Type B pancreatic cell (in vitro differentiated cells): ENCODE results near the gene GNA12. TPM values are rescaled to one million over a fixed set of nuclear protein-coding genes. Genes with fewer than 3 reads are reported as not detected.

Experiments
- DNase-seq: peaks from one replicate; pipeline ENCODE4 v3.0.0; 2021; ENCODE audit warnings: mixed read lengths; ENCODE audit not compliant: unreplicated experiment; ENCODE audit errors: extremely low spot score
- H3K27ac Mint-ChIP-seq: 2 replicates; pipeline ENCODE4 v1.8.0; 2021; ENCODE audit warnings: mild to moderate bottlenecking, mixed read lengths
- H3K27me3 Mint-ChIP-seq: 2 replicates; pipeline ENCODE4 v1.8.0; 2021; ENCODE audit warnings: mixed read lengths
- H3K36me3 Mint-ChIP-seq: 2 replicates; pipeline ENCODE4 v1.8.0; 2021; ENCODE audit warnings: mixed read lengths
- H3K4me1 Mint-ChIP-seq: one replicate; pipeline ENCODE4 v1.8.0; 2021; ENCODE audit warnings: mixed read lengths; ENCODE audit not compliant: unreplicated experiment
- H3K4me3 Mint-ChIP-seq: 2 replicates; pipeline ENCODE4 v1.8.0; 2021; ENCODE audit warnings: mild to moderate bottlenecking, mixed read lengths
- H3K9me3 Mint-ChIP-seq: 2 replicates; pipeline ENCODE4 v1.8.0; 2021; ENCODE audit warnings: mixed read lengths
- total RNA-seq: library from RNA; stranded (reverse); gene quantifications from 2 replicates; pipeline ENCODE4 v1.2.1, GENCODE V29; 2021; ENCODE audit warnings: low replicate concordance
- TF ChIP-seq, protein P1 (sequence below): fragments of 200-600 bp; sonication (generic); conservative IDR thresholded peaks from 2 replicates; pipeline ENCODE4 v1.5.0; 2021; ENCODE audit warnings: antibody characterized with exemption, mild to moderate bottlenecking

Gene GNA12
- total RNA-seq, 1 donor from 2014 or later = 46.2 TPM

DNA sequence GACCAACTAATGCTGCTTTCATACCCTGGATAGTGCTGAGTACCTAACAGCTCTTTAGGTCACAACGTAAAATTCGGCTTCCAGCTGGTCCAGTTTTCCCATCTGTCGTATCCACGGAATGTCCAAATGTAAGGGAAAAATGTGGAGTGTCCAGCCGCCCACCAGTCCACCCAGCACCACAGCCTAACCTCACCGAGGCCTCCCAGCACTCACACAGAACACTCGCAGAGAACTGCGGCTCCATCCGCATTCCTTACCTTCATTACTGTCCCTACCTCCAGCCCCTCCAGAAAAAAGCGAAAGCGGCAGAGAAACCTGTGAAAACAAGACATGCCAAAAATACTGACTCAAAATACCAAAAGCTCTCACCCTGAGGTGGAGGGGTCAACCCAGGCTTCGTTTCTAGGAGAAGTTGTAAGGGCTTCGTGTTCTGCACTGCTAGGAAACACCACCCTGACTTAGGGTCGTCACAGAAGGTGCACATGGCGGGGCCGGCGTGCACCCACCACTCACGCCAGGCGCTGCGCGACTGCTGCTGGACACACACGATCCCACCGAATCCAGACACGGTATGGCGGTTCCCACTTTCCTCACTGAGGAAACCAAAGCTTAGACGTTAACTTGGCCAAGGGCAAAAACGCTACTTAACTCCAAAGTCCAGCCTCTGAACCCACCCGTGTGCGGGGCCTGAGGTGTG, 82.2 kb downstream of the GNA12 start:
- Mint-ChIP-seq H3K4me1 (peaks cover 33% of the 10 kb centered on the region), H3K9me3 (no peaks in the 10 kb centered on the region), H3K4me3 (no peak overlapping the region), H3K27me3 (no peaks in the 10 kb centered on the region), H3K36me3 (peaks cover 17% of the 10 kb centered on the region), H3K27ac (no peak overlapping the region)
- DNase-seq = no peak
- TF ChIP-seq, protein P1, sequence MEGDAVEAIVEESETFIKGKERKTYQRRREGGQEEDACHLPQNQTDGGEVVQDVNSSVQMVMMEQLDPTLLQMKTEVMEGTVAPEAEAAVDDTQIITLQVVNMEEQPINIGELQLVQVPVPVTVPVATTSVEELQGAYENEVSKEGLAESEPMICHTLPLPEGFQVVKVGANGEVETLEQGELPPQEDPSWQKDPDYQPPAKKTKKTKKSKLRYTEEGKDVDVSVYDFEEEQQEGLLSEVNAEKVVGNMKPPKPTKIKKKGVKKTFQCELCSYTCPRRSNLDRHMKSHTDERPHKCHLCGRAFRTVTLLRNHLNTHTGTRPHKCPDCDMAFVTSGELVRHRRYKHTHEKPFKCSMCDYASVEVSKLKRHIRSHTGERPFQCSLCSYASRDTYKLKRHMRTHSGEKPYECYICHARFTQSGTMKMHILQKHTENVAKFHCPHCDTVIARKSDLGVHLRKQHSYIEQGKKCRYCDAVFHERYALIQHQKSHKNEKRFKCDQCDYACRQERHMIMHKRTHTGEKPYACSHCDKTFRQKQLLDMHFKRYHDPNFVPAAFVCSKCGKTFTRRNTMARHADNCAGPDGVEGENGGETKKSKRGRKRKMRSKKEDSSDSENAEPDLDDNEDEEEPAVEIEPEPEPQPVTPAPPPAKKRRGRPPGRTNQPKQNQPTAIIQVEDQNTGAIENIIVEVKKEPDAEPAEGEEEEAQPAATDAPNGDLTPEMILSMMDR = no peak

DNA sequence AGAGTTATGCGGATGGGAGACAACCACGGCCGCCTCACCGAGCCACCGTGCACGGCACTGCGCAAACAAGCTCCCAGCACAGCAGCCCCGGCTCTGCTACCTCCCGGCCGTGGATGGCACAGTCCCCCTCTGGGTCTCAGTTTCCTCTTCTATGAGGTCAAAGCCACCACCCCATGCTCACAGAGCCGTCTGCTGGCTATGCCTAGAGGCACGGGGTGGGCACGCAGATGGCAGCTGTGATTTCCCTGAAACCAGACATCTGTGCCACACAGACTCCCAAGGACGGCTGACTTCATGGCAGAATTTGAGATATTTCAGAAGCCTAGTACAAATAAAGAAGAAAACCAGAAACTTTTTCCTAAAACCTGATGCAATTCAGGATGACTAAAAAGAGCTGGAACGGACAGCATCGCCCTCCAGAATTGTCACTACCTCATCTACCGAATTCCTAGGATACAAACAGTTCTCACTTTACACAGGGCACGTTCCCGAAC, 82.9 kb downstream of the GNA12 start:
- no peaks in the 10 kb centered on the region for H3K27me3 Mint-ChIP-seq

DNA sequence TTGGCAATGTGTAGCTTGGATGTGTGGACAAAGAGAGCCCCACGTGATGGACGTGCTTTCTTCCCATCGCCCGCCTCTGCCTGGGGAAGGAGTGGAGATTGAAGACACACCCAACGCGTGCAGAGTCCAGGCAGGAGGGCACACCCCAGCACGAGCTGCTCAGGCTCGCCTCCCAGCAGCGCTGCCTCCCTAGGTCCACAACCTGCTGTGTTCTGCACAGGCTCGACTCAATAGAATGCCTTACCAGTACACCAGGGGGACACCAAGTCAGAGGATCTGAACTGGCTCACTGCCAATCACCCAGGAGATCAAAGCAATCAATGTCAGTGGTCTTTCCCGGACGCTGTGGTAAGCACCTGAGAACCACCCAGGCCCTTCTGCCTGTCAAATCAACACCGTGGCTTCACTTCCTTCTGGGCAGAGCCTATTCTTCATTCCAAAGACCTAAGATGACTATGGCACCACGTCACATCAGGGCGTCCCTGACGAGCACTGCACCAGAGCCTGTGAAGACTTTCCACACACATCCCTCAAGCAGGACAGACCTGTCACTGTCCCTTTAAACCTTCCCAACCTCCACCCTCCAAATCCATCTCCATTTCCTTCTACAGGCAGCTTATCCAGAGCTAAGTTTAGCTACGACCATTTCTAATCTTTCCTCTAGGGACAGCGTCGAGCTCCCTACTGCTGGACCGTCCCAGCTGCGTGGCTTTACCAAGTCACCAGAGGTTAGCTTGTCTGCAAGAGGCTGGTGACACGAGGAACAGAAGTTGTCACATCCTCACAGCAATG, 83.8 kb downstream of the GNA12 start:
- peaks cover 33% of the 10 kb centered on the region for H3K4me1 Mint-ChIP-seq
- peak overlapping the region; percentile 53 for H3K4me3 Mint-ChIP-seq
- no peaks in the 10 kb centered on the region for H3K9me3 Mint-ChIP-seq
- no peak for DNase-seq
- H3K27ac Mint-ChIP-seq = peak overlapping the region; percentile 92
- H3K36me3 Mint-ChIP-seq = peaks cover 26% of the 10 kb centered on the region
- TF ChIP-seq, protein P1 = peak; percentile 69
- H3K27me3 Mint-ChIP-seq = no peaks in the 10 kb centered on the region

More for the DNA sequence above, 82.9 kb downstream of the GNA12 start:
- no peak for DNase-seq
- Mint-ChIP-seq H3K36me3 (peaks cover 20% of the 10 kb centered on the region), H3K4me3 (no peak overlapping the region), H3K27ac (peak overlapping the region; percentile 92), H3K9me3 (no peaks in the 10 kb centered on the region), H3K4me1 (peaks cover 33% of the 10 kb centered on the region)
- TF ChIP-seq, protein P1 = no peak

DNA sequence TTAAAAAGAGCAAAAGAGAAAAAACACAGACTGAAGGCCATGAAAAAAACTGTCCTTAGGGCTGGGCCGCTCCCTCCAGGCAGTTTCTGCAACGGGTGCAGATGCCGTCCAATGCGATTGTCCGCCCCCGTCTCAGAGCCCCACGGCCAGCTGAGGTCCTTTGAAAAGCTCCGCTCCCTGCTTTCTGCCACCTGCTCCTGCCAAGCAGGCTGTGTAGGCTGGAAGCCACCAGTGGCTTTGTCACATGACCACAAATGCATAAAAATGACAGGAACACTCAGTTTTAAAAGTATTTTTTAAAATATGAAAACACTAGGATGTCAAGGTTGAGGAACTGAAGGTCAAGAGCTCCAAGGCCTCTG, 84.4 kb downstream of the GNA12 start:
- Mint-ChIP-seq H3K36me3 (peaks cover 29% of the 10 kb centered on the region), H3K4me3 (peak overlapping the region; percentile 53), H3K9me3 (no peaks in the 10 kb centered on the region), H3K27me3 (no peaks in the 10 kb centered on the region), H3K27ac (peak overlapping the region; percentile 92), H3K4me1 (peaks cover 33% of the 10 kb centered on the region)
- DNase-seq = no peak
- TF ChIP-seq, protein P1 = no peak

DNA sequence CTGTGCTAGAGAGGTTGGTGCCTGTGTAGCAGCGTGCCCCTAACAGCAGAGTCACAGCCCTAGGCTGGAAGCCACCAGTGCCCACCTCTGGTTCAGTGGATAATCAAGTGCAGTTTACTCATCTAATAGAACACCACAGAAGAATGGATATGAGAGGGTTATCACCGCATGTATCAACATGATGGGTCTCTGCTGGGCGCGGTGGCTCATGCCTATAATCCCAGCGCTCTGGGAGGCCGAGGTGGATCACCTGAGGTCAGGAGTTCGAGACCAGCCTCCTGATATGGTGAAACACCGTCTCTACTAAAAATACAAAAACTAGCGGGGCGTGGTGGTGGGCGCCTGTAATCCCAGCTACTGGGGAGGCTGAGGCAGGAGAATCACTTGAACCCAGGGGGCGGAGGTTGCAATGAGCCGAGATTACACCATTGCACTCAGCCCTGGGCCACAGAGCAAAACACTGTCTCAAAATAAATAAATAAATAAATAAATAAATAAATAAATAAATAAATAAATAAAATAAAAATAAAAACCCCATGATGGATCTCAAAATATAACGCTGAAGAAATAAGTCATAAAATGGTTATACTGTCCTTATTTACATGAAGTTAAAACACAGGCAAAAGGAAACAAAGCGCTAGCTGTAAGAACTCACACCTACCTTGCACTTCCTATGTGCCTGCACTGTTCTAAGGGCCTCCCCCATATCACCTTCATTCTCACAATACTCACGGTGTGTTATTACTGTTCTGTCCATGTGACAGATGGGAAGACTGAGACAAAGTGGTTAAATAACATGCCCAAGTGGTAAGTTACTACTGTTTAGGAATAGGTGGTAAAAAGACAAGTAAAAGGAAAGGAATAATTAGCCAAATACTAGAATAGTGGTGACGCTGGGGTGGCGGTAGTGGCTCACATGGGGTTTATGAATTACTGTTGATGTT, 85.2 kb downstream of the GNA12 start:
- DNase-seq = no peak
- TF ChIP-seq, protein P1 = no peak
- H3K9me3 Mint-ChIP-seq = no peaks in the 10 kb centered on the region
- H3K36me3 Mint-ChIP-seq = peaks cover 27% of the 10 kb centered on the region
- H3K4me3 Mint-ChIP-seq = no peak overlapping the region
- H3K27me3 Mint-ChIP-seq = no peaks in the 10 kb centered on the region
- H3K27ac Mint-ChIP-seq = peak overlapping the region; percentile 92
- H3K4me1 Mint-ChIP-seq = peaks cover 33% of the 10 kb centered on the region
